Kidney epithelial cell (primary cell): ENCODE measurements around the gene STK32B. TPM values are rescaled to one million over a fixed set of nuclear protein-coding genes. Genes with fewer than 3 reads are reported as not detected.
"Not testable (repeated sequence)": the region's sequence is repeated elsewhere in the genome, so short reads cannot be mapped to it uniquely, and the experiment has no call there.

ENCODE experiments used
- DNase-seq: peaks from one replicate; pipeline ENCODE4 v3.0.0-alpha.2; 2010; ENCODE audit warnings: low read depth
- H3K27me3 ChIP-seq: 2 replicates; pipeline ENCODE4 v1.6.0; 2011; ENCODE audit warnings: low read length; ENCODE audit not compliant: control insufficient read depth, insufficient read depth
- H3K36me3 ChIP-seq: 2 replicates; pipeline ENCODE4 v1.5.1; 2011; ENCODE audit warnings: low read length; ENCODE audit not compliant: control insufficient read depth, insufficient read depth
- H3K4me3 ChIP-seq: 2 replicates; pipeline ENCODE4 v1.5.1; 2011; ENCODE audit warnings: low read depth, mild to moderate bottlenecking, control low read depth, low read length
- CTCF ChIP-seq: IDR thresholded peaks from 2 replicates; pipeline ENCODE4 v1.5.1; 2011; ENCODE audit warnings: mild to moderate bottlenecking, moderate library complexity, low read length, control low read depth, inconsistent platforms; ENCODE audit not compliant: insufficient read depth, poor library complexity, severe bottlenecking
- total RNA-seq: library from RNA; depleted of rRNA; stranded (reverse); fragments of >200 nt; gene quantifications from 2 replicates; pipeline ENCODE4 v1.2.3, GENCODE V29; 2015

STK32B gene
- 2.6 and 3.6 TPM in 2 replicates for total RNA-seq

GRCh38 chr4:5051278-5052203 lies at the start of gene STK32B:
STK32B (plus strand) TSS chr4:5051480.
- peak; percentile 21 for TF ChIP-seq CTCF
- no peaks in the 10 kb centered on the region for H3K36me3 ChIP-seq
- DNase-seq, result no peak
- H3K4me3 ChIP-seq, result peak within 1 kb of the TSS; percentile 53
- H3K27me3 ChIP-seq, result no peaks in the 10 kb centered on the region

GRCh38 chr4:5001641-5002040 lies 49.6 kb upstream of the STK32B start:
- H3K27me3 ChIP-seq, DNase-seq: not testable (repeated sequence)

GRCh38 chr4:5003372-5003857 lies 47.9 kb upstream of the STK32B start:
- H3K27me3 ChIP-seq, result peaks cover 3% of the 10 kb centered on the region
- no peaks in the 10 kb centered on the region for H3K36me3 ChIP-seq
- no peak for DNase-seq

More at GRCh38 chr4:5001641-5002040, 49.6 kb upstream of the STK32B start:
- not testable (repeated sequence) for H3K4me3 ChIP-seq, H3K36me3 ChIP-seq

GRCh38 chr4:5003918-5004317 lies 47.4 kb upstream of the STK32B start:
- H3K27me3 ChIP-seq, result peaks cover 3% of the 10 kb centered on the region
- no peak overlapping the region for H3K4me3 ChIP-seq
- no peak for DNase-seq
- no peaks in the 10 kb centered on the region for H3K36me3 ChIP-seq
- TF ChIP-seq CTCF, result no peak

More at GRCh38 chr4:5003372-5003857, 47.9 kb upstream of the STK32B start:
- no peak overlapping the region for H3K4me3 ChIP-seq
- TF ChIP-seq CTCF, result no peak

- peaks cover 3% of the 10 kb centered on the region for H3K27me3 ChIP-seq
- H3K4me3 ChIP-seq, result no peak overlapping the region
- DNase-seq, result no peak
- no peak for TF ChIP-seq CTCF
- H3K36me3 ChIP-seq, result no peaks in the 10 kb centered on the region
Observed at GRCh38 chr4:5004496-5004895, 46.8 kb upstream of the STK32B start.

GRCh38 chr4:5006932-5007331 lies 44.3 kb upstream of the STK32B start:
- not testable (repeated sequence) for H3K36me3 ChIP-seq, H3K4me3 ChIP-seq, DNase-seq, H3K27me3 ChIP-seq

- no peak for DNase-seq
- H3K27me3 ChIP-seq, result peaks cover 5% of the 10 kb centered on the region
- H3K4me3 ChIP-seq, result no peak overlapping the region
- H3K36me3 ChIP-seq, result no peaks in the 10 kb centered on the region
- TF ChIP-seq CTCF, result no peak
Observed at GRCh38 chr4:5009796-5010195, 41.5 kb upstream of the STK32B start.
